Forelimb muscle (tissue), 1 donor: ENCODE measurements around the gene KHDC1L. TPM values are rescaled to one million over a fixed set of nuclear protein-coding genes. Genes with fewer than 3 reads are reported as not detected.
"Not testable (repeated sequence)": the region's sequence is repeated elsewhere in the genome, so short reads cannot be mapped to it uniquely, and the experiment has no call there.

Source experiments
- DNase-seq: peaks from one replicate; pipeline ENCODE4 v3.0.0-alpha.2; 2013; ENCODE audit warnings: low read depth
- polyA plus RNA-seq: library from polyadenylated mRNA; unstranded; fragments of 120-200 nt; gene quantifications from one replicate; pipeline ENCODE4 v1.2.1, GENCODE V29; 2013; ENCODE audit not compliant: insufficient read length

The KHDC1L gene
- polyA plus RNA-seq, 1 donor, result 0.54 TPM

DNA sequence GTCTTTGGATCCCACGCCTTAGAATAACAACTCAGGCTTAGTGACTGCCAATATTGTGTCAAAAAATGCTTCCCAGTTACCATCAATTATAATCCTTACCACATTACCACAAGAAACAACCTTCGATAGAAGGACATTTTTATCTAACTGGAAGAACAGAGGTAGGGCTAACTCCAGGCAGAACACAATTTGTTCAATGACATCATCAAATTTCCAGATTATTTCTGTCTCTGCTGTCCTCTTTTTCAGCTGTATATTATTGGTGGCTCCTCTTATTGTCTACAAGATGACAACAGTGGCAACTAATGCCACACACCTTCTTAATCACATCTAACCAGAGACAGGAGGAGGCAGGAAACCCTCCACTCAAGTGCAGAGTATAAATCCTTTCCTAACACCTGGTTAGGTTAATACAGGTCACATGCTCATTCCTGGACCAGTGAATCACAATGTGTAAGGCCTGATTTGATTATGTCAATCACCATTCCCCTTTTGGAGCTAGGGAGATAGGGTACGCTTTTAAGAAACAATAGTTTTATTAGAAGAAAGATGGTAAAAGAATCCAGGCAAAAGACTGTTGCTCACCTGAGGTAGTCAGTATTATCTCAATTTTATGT is 18.0 kb downstream of the KHDC1L start:
- no peak for DNase-seq

DNA sequence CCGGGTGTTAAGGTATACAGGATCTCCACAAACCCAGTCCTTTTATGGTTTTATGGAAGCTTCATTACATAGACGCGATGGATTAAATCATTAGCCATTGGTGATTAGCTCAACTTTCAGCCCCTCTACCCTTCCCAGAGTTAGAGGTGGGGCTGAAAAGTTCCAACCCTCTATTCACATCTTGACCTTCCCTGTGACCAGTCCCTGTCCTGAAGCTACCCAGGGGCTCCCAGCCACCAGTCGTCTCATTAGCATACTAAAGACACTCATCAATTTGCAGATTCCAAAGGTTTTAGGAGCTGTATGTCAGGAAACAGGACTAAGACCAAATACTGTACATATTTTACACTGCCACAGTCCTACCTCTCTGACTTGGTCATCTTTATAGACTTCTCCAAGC is 21.0 kb downstream of the KHDC1L start:
- DNase-seq, result no peak

DNA sequence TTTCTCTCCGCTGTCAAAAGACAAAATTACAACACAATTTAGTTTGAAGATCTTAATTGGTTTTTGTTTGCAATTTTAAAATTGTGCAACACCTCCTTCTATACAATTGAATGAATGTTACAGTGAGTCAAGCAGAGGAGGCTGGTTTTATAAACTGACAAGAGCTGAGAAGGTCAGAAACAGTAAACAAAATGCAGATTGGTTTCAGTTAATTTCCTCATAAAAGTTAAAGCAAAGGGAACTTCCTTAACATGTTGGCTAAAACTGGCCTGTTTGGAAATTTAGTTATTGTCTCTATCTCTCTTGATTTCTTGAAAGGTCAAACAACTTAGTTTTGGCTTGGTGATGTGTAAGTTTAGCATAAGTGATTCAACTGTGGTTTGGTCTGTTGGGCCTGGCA is 22.2 kb downstream of the KHDC1L start:
- DNase-seq, result no peak

DNA sequence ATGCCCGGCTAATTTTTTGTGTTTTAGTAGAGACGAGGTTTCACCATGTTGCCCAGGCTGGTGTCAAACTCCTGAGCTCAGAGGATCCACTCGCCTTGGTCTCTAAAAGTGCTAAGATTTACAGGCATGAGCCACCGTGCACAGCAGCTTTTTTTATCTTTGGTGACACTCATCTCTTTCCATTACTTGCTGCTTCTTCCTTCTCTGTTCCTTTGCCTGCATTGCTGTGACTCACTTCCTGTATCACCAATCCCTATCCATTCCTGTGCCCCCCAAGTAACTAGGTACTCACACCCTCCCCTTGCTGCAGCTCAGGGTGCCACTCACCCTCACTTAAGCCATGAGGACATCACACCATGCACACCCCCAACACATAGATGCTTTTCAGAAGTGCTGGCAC is 24.6 kb downstream of the KHDC1L start:
- DNase-seq, result no peak

DNA sequence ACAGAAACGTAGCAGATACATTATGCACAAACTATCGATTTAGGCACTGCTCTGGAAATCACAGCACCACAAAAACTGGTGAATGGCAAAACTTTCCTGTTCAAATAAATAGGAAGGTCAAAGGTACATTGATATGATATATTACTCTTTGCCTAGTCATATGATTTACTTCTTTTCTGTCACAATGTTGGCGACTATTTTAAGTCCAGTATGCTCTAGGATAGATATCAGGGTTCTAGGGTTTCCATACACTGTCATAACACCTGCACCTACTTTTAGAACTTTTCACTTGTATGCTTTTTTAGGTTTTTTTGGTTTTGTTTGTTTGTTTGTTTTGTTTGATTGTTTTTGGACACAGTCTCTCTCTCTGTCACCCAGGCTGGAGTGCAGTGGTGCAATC is 25.0 kb downstream of the KHDC1L start:
- no peak for DNase-seq

DNA sequence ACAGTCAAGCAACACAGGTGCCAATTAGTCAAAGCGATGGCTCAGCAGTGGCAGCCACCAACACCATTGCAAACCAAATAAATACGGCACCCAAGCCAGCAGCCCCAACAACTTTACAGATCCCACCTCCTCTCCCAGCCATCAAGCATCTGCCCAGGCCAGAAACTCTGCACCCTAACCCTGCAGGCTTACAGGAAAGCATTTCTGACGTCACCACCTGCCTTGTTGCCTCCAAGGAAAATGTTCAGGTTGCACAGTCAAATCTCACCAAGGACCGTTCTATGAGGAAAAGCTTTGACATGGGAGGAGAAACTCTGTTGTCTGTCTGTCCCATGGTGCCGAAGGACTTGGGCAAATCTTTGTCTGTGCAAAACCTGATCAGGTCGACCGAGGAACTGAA is 30.6 kb downstream of the KHDC1L start:
- no peak for DNase-seq

DNA sequence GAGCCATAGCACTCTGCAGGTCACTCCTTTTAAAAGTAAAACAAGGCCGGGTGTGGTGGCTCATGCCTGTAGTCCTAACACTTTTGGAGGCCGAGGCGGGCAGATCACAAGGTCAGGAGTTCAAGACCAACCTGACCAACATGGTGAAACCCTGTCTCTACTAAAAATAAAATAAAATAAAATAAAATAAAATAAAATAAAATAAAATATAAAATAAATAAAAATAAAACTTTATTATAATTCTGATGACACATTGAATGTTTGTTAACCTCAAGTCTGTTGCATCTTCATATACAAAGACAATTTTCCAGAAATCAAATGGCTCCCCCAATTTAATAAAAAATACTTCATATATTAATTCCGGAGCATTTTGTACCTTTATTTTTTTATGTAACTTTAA is 32.0 kb downstream of the KHDC1L start:
- DNase-seq, result not testable (repeated sequence)

DNA sequence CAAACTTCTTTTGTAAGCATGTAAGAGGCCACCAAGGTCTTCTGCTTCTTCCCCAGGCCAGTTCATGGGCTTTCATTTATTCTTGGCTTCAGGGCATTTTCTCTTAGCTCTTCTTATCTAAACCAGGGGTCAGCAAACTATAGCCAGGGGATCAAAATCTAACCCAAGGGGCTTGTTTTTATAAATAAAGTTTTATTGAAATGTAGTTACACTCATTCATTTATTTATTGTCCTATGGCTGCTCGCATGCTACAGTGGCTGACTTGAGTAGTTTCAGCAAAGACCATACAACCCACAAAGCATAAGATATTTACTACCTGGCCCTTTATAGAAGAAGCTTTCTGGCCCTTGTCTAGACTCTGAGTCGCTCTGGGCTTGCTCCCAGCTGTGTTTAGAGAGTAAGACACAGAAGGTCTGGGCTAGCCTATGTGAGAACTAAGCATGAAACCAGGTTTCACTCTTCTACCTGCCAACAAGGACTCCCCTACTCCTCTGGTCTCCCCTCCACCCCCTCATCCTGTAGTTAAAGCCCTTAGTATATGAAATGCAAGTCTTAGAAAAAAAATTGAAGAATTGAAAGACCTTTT is 43.2 kb downstream of the KHDC1L start:
- DNase-seq, result no peak

DNA sequence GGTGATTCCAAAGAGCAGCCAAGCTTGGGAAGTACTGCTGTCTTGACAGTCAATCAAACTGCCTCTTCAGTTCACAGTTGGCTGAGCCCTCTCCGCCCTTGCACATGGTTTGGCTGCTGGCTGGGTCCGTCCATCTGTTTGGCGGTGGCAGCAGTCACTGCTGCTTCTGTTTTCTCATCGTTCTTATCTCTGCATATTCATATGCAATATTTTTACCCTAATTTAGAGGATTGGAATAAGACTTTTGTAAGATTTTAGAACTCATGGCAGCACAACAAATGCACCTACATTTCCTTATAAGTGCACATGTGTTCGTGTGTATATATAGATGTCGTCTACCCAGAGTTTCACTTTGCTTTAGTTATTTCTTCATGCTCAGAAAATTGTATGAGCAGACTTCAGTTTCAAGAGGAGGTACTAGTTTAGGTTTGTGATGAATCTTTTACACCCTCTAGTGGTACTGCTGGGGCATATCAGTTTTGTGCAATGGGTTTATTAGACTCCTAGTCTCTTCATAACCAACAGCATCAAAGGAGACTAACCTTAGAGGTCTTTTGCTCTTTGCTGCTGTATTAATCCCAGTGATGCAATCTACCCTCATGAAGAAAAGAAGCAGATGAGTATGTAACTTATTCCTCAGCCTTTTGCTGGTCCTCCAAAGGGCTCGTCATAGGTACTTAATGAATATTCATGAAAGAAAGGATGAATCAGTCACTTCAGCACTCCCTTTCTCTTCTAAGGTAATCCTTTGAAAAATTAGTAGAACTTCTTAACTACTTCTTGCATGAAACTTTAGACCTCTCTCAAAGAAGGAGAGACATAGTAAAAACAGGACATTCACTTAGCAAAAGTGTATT is 44.3 kb downstream of the KHDC1L start:
- peak; percentile 32 for DNase-seq

DNA sequence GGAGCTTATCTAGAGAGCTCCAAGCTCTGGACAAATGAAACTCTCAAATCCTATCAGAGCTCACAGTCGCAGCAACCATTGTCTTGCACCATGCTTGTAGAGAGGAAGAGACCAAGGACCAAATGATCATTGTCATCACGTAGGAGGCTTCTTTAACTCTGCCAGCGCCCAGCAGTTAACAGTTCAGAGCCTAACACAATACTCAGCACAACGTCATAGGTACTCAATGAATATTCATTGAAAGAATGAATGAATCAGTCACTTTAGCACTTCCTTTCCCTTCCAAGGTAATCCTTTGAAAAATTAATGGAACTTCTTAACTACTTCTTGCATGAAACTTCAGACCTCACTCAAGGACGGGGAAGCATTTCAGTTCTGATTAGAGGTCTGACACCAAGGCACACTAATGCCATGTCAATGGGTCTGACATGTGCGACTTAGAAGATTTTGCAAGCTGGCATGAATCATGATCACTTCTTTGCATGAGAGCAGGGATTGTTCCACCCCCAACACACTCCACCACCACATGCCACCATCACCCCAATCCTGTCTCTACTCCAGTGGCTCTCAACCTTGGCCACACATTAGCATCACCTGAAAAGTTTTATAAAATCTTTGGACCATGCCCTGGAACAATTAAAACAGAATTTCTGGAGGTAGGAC is 45.1 kb downstream of the KHDC1L start:
- DNase-seq, result no peak

DNA sequence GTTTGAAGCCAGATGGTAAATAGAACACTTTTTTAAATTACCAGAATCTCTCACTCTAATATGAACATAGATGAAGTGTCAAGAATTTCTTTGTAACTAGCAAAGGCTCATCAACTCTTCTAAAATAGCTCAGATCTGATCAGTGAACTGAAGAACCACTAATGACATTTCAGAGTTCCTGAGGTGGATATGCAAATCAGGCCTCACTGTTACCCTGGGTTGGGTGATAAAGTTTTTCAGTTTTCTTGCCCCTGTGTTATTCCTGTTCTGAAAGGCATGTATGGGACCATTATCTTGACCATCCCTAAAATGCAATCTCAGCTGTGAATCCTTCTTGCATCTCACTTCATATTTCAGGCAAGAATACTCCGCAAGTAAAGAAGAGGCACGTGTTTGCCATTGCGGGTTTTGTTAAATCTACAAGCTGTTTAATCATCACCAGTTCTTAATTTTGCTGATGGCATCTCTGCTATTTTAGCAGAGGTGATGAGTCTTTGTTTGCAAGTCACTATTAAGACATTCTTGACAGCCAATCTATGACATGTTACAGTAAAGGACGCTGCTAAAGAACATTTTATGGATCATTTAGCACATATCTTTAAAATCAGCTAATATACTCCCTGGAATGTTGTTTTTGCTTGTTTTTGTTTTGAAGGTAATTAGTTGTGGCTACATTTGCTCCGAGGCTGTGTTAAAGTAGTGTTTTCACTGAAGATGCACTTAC is 47.9 kb downstream of the KHDC1L start:
- DNase-seq, result no peak

DNA sequence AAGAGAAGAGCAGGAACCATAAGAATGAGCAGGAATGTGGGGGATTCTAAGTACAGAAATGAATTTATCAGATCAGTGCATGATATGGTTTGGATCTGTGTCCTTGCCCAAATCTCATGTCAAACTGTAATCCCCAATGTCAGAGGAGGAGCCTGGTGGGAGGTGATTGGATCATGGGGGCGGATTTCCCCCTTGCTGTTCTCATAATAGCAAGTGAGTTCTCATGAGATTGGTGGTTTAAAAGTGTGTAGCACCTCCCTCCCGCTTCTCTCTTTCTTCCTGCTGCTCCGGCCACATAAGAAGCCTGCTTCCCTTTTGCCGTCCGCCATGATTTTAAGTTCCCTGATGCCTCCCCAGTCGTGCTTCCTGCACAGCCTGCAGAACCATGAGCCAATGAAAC is 49.2 kb downstream of the KHDC1L start:
- DNase-seq, result no peak

DNA sequence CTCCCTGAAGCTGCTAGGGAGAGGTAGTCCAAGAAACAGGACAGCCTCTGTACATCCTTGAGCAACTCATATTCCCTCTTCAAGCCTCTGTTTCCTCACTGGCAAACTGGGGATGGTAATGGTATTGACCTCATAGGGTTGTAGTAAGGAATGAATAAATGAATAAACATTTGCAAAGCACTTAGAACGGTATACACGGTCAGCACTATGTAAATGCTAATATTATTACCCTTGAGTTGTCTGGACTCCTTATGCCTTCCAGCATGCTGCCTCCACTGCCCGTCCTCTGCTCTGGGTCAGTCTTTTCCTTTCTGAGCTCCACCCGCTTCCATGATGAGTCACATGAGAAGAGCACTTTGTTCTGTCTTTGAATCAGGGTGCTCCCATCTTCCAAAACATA is 50.6 kb downstream of the KHDC1L start:
- DNase-seq, result no peak

Other genes with a start within 250 kb of the KHDC1L start
- 4.8 TPM for gene KHDC1, start 37.7 kb upstream of the KHDC1L start, polyA plus RNA-seq
- not detected for gene DPPA5, start 128.8 kb upstream of the KHDC1L start, polyA plus RNA-seq
- not detected for gene KHDC3L, start 137.2 kb upstream of the KHDC1L start, polyA plus RNA-seq
- not detected for gene OOEP, start 144.4 kb upstream of the KHDC1L start, polyA plus RNA-seq
- gene DDX43, start 169.3 kb upstream of the KHDC1L start, polyA plus RNA-seq, result 0.30 TPM
- 3.9 TPM for gene CGAS, start 226.8 kb upstream of the KHDC1L start, polyA plus RNA-seq
- gene MTO1, start 236.2 kb upstream of the KHDC1L start, polyA plus RNA-seq, result 18.6 TPM